C4-2B (cell line): ENCODE data around the gene HRH1.

Experiments
- CTCF ChIP-seq: fragments of 450-650 bp; conservative IDR thresholded peaks from 2 replicates; pipeline ENCODE4 v1.5.1; 2017; ENCODE audit warnings: mild to moderate bottlenecking
- ZFX ChIP-seq: fragments of 450-650 bp; IDR thresholded peaks from 2 replicates; pipeline ENCODE4 v1.6.1; 2017

- TF ChIP-seq CTCF (no peak), ZFX (no peak)
These were observed 94.3 kb downstream of the HRH1 start for GRCh38 chr3:11248596-11248995.
